Neural cell (in vitro differentiated cells): Measurements from ENCODE around the gene LAMC2. TPM values are rescaled to one million over a fixed set of nuclear protein-coding genes. Genes with fewer than 3 reads are reported as not detected.

Experiments
- H2AFZ ChIP-seq: fragments of 200-600, 300-800 bp; sonication (generic), shearing (Covaris generic); 2 replicates; pipeline ENCODE4 v1.6.0; 2014; ENCODE audit warnings: low read depth, mild to moderate bottlenecking, antibody characterized with exemption, low read length, moderate library complexity
- H3F3A ChIP-seq: fragments of 200-600 bp; shearing (Covaris generic); 2 replicates; pipeline ENCODE4 v1.6.1; 2016; ENCODE audit warnings: mild to moderate bottlenecking, moderate library complexity, mixed read lengths, antibody characterized with exemption, low read length; ENCODE audit not compliant: insufficient read depth, poor library complexity, severe bottlenecking
- H3K27ac ChIP-seq: fragments of 200-600, 300-800 bp; sonication (generic), shearing (Covaris generic); 2 replicates; pipeline ENCODE4 v1.5.1; 2014; ENCODE audit warnings: mild to moderate bottlenecking, low read length, moderate library complexity
- H3K27me3 ChIP-seq: fragments of 300-800, 200-600 bp; sonication (generic), shearing (Covaris generic); 2 replicates; pipeline ENCODE4 v1.6.0; 2014; ENCODE audit warnings: mild to moderate bottlenecking, low read depth, low read length, moderate library complexity; ENCODE audit not compliant: insufficient read depth
- H3K36me3 ChIP-seq: fragments of 300-800, 200-600 bp; sonication (generic), shearing (Covaris generic); 2 replicates; pipeline ENCODE4 v1.5.1; 2014; ENCODE audit warnings: mild to moderate bottlenecking, antibody characterized with exemption, low read length, moderate library complexity; ENCODE audit not compliant: insufficient read depth
- H3K4me2 ChIP-seq: fragments of 300-800, 200-600 bp; sonication (generic), shearing (Covaris generic); 2 replicates; pipeline ENCODE4 v1.6.0; 2014; ENCODE audit warnings: mild to moderate bottlenecking, low read length
- H3K4me3 ChIP-seq: fragments of 300-800, 200-600 bp; sonication (generic), shearing (Covaris generic); 2 replicates; pipeline ENCODE4 v1.5.1; 2014; ENCODE audit warnings: mild to moderate bottlenecking, low read length, moderate library complexity
- H3K79me2 ChIP-seq: fragments of 200-600 bp; shearing (Covaris generic); replicated peaks from 2 replicates; pipeline ENCODE4 v1.6.0; 2014; ENCODE audit warnings: mild to moderate bottlenecking, low read length, moderate library complexity; ENCODE audit not compliant: insufficient read depth
- H3K9ac ChIP-seq: fragments of 300-800, 200-600 bp; sonication (generic), shearing (Covaris generic); 2 replicates; pipeline ENCODE4 v1.6.1; 2016; ENCODE audit warnings: mild to moderate bottlenecking, low read length, mixed read lengths
- H3K9me2 ChIP-seq: fragments of 200-600 bp; shearing (Covaris generic); 2 replicates; pipeline ENCODE4 v1.6.1; 2016; ENCODE audit warnings: mild to moderate bottlenecking, low read length, mixed read lengths; ENCODE audit not compliant: insufficient read depth
- H3K9me3 ChIP-seq: fragments of 200-600, 300-800 bp; sonication (generic), shearing (Covaris generic); 2 replicates; pipeline ENCODE4 v1.6.1; 2016; ENCODE audit warnings: mild to moderate bottlenecking, mixed run types, low read length, moderate library complexity, mixed read lengths
- H4K20me1 ChIP-seq: fragments of 200-600 bp; shearing (Covaris generic); 2 replicates; pipeline ENCODE4 v1.6.1; 2016; ENCODE audit warnings: mild to moderate bottlenecking, mixed run types; ENCODE audit not compliant: insufficient read depth
- EP300 ChIP-seq: fragments of 450-650 bp; conservative IDR thresholded peaks from 2 replicates; pipeline ENCODE4 v1.6.1; 2014; ENCODE audit warnings: antibody characterized with exemption, mild to moderate bottlenecking, moderate library complexity; ENCODE audit not compliant: poor library complexity, severe bottlenecking
- EZH2 ChIP-seq: fragments of 200-600, 300-800 bp; shearing (Covaris generic), sonication (generic); IDR thresholded peaks from 2 replicates; pipeline ENCODE4 v1.6.1; 2014; ENCODE audit warnings: antibody characterized with exemption, low read length, borderline replicate concordance, mild to moderate bottlenecking; ENCODE audit not compliant: insufficient read depth, poor library complexity, severe bottlenecking
- MXI1 ChIP-seq: fragments of 450-650 bp; conservative IDR thresholded peaks from 2 replicates; pipeline ENCODE4 v1.6.1; 2014; ENCODE audit warnings: antibody characterized with exemption, mild to moderate bottlenecking; ENCODE audit not compliant: poor library complexity, severe bottlenecking
- POLR2AphosphoS5 ChIP-seq: IDR thresholded peaks from 2 replicates; pipeline ENCODE4 v1.6.1; 2012
- RAD21 ChIP-seq: fragments of 450-650 bp; conservative IDR thresholded peaks from 2 replicates; pipeline ENCODE4 v1.6.1; 2014; ENCODE audit warnings: antibody characterized with exemption, mild to moderate bottlenecking, moderate library complexity
- REST ChIP-seq: IDR thresholded peaks from 2 replicates; pipeline ENCODE4 v1.6.1; 2012; ENCODE audit warnings: borderline replicate concordance
- SMC3 ChIP-seq: fragments of 450-650 bp; conservative IDR thresholded peaks from 2 replicates; pipeline ENCODE4 v1.6.1; 2014; ENCODE audit warnings: antibody characterized with exemption, mild to moderate bottlenecking, moderate library complexity; ENCODE audit not compliant: poor library complexity
- TAF1 ChIP-seq: IDR thresholded peaks from 2 replicates; pipeline ENCODE4 v1.6.1; 2012; ENCODE audit warnings: low read depth
- polyA plus RNA-seq: library from polyadenylated mRNA; depleted of rRNA; stranded (reverse); fragments of >200 nt; gene quantifications from 2 replicates; pipeline ENCODE4 v1.2.3, GENCODE V29; 2014
- TF ChIP-seq, protein P1 (sequence below): fragments of 450-650 bp; IDR thresholded peaks from 2 replicates; pipeline ENCODE4 v1.5.1; 2014; ENCODE audit warnings: antibody characterized with exemption, mild to moderate bottlenecking, moderate library complexity; ENCODE audit not compliant: poor library complexity, severe bottlenecking

Gene LAMC2
- polyA plus RNA-seq, 1 donor from 2014 or later: 0.67 TPM

- Histone ChIP-seq H3K4me3 (no peak overlapping the region), H2AFZ (no peak overlapping the region), H3K9me3 (no peaks in the 10 kb centered on the region), H3K27me3 (no peaks in the 10 kb centered on the region), H3K9ac (no peak overlapping the region), H3F3A (no peaks in the 10 kb centered on the region), H3K9me2 (no peaks in the 10 kb centered on the region), H3K4me2 (no peak overlapping the region), H3K27ac (no peak overlapping the region), H3K36me3 (peaks cover 8% of the 10 kb centered on the region), H4K20me1 (no peaks in the 10 kb centered on the region), H3K79me2 (no peaks in the 10 kb centered on the region)
- no peak for TF ChIP-seq RAD21
- no peak for TF ChIP-seq EP300
- no peak for TF ChIP-seq MXI1
- no peak for TF ChIP-seq EZH2
- TF ChIP-seq, protein P1, sequence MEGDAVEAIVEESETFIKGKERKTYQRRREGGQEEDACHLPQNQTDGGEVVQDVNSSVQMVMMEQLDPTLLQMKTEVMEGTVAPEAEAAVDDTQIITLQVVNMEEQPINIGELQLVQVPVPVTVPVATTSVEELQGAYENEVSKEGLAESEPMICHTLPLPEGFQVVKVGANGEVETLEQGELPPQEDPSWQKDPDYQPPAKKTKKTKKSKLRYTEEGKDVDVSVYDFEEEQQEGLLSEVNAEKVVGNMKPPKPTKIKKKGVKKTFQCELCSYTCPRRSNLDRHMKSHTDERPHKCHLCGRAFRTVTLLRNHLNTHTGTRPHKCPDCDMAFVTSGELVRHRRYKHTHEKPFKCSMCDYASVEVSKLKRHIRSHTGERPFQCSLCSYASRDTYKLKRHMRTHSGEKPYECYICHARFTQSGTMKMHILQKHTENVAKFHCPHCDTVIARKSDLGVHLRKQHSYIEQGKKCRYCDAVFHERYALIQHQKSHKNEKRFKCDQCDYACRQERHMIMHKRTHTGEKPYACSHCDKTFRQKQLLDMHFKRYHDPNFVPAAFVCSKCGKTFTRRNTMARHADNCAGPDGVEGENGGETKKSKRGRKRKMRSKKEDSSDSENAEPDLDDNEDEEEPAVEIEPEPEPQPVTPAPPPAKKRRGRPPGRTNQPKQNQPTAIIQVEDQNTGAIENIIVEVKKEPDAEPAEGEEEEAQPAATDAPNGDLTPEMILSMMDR: no peak
- no peak for TF ChIP-seq POLR2AphosphoS5
- TF ChIP-seq TAF1: no peak
- TF ChIP-seq REST: no peak
- TF ChIP-seq SMC3: no peak
These were observed 47.8 kb upstream of the LAMC2 start for GRCh38 chr1:183138301-183138700.

DNA sequence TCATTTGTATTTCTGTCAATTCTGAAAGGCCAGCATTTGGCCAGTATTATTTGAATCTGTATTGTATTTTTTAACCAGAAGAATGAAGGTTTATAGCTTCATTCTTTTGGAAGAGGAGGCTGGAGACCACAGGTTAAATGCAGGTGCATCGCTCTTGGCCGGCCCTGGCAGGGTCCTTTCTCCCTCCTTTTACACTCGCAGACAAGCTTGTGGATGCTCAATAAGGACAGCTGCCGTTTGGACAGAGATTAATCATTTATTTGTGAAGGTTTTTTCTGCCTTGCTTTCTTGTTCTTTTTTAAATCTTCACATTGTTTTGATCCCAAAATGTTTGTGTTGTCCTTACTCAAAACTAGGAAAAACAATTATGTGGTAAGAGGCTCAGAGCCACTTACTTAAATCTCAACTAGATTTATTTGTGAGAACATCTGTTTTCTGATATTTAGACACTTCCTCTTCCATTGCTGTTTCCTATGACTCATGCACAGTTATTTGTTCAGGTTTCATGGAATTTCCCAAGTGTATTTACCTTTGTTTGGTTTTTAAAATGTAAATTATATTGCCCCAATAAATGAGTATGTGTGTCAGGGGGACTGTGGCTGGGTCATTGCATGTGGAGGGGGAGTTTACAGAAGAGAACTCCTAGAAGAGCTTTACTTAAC lies 46.7 kb upstream of the LAMC2 start:
- Histone ChIP-seq H3K4me3 (no peak overlapping the region), H3K79me2 (no peaks in the 10 kb centered on the region), H3F3A (no peaks in the 10 kb centered on the region), H2AFZ (no peak overlapping the region), H3K27ac (no peak overlapping the region), H4K20me1 (no peaks in the 10 kb centered on the region), H3K4me2 (no peak overlapping the region), H3K36me3 (peaks cover 8% of the 10 kb centered on the region), H3K27me3 (no peaks in the 10 kb centered on the region), H3K9ac (no peak overlapping the region), H3K9me3 (no peaks in the 10 kb centered on the region), H3K9me2 (no peaks in the 10 kb centered on the region)
- TF ChIP-seq MXI1 (no peak), EP300 (no peak), RAD21 (no peak), POLR2AphosphoS5 (no peak), REST (no peak), EZH2 (no peak), SMC3 (no peak), TAF1 (no peak)
- TF ChIP-seq, protein P1: no peak
